ENCODE measurements around the gene DOC2B.

GRCh38 chr17:142102-142661 is 39.3 kb downstream of the DOC2B start:
- TF ChIP-seq CTCF (IDR thresholded peaks at IDR 0.05) (no peak), JUN (CRISPR knock-in tag; IDR thresholded peaks at IDR 0.05) (no peak), USF1 (CRISPR knock-in tag; IDR thresholded peaks at IDR 0.05) (no peak), ZBTB21 (CRISPR knock-in tag; IDR thresholded peaks at IDR 0.05; ENCODE audit: borderline replicate concordance) (no peak), GTF2I (CRISPR knock-in tag; conservative IDR thresholded peaks at IDR 0.05) (no peak), CREB1 (CRISPR knock-in tag; IDR thresholded peaks at IDR 0.05) (no peak), MXD4 (CRISPR knock-in tag; IDR thresholded peaks at IDR 0.05; ENCODE audit: borderline replicate concordance) (no peak), NR2C2 (CRISPR knock-in tag; IDR thresholded peaks at IDR 0.05) (no peak), ETV6 (CRISPR knock-in tag; IDR thresholded peaks at IDR 0.05) (no peak), E2F5 (CRISPR knock-in tag; IDR thresholded peaks at IDR 0.05) (no peak)
